NCI-H1092 (cell line): ENCODE data around the gene SERF2.
"Not testable (repeated sequence)": the region's sequence is repeated elsewhere in the genome, so short reads cannot be mapped to it uniquely, and the experiment has no call there.

Experiments used
- DNase-seq: peaks from one replicate; lab custom pipeline; 2025; lab: John Stamatoyannopoulos, UW

SERF2 gene

DNA sequence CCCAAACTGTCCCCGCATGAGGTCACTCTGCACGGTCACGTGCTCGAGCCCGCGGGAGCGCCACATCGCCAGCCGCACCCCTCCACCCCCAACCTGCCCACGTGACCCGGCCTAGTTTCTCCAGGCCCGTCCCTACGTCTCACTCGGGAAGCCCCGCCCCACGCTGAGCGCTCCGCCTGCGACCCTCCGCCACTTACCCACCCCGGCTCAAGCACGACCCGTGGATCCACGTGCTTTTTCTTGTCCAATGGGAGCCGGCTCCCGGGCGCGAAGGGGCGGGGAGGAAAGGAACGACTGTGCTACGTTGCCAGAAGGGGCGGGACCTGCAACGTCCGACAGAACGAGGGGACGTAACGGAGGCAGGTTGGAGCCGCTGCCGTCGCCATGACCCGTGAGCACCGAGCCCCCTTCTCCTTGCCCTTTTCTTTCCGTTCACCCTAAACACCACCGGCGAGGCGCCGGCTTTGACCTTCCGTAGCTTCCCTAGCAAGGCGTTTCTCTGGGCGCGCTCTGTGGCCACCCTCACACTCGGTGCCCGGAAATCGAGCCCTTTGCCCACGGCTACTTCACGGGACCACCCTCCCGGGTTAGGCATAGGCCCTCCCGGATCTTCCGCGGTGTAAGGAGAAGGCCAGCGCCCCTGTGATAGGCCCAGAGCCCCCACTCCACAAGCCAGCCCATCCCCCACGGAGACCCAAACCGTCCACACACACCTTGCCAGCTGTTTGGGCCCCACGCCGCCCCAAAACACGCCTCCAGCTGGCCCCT is at the start of gene SERF2:
Gene SERF2, plus strand, starts transcription at position 328 of the 768 bp plus-strand sequence. Its CDS starts 57 bp downstream, at position 385.
- peak; percentile 97 for DNase-seq

DNA sequence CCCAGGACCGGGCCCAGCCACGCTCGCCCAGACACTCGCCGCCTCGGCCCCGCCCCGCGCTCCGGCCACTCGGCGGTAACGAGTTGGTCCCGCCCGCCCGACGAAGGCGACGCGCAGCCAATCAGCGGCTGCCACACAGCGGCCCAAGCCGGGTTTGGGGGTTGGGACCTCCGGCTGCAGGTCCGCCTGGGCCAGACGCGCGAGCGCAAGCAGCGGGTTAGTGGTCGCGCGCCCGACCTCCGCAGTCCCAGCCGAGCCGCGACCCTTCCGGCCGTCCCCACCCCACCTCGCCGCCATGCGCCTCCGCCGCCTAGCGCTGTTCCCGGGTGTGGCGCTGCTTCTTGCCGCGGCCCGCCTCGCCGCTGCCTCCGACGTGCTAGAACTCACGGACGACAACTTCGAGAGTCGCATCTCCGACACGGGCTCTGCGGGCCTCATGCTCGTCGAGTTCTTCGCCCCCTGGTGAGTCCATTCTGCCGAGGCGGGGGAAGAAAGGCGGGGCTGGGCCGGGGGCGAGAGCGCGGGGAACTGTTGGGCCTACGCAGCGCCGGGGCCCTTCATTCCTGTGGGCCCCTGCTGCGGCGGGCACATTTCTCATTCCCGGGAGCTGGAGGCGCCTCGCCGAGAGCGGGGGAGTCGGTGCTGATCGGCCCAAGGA is 45.7 kb upstream of the SERF2 start, which contains the start of gene PDIA3:
Gene PDIA3, plus strand, starts transcription at position 194 of the 658 bp plus-strand sequence. Its CDS starts 102 bp downstream, at position 296.
- DNase-seq = peak; percentile 65

DNA sequence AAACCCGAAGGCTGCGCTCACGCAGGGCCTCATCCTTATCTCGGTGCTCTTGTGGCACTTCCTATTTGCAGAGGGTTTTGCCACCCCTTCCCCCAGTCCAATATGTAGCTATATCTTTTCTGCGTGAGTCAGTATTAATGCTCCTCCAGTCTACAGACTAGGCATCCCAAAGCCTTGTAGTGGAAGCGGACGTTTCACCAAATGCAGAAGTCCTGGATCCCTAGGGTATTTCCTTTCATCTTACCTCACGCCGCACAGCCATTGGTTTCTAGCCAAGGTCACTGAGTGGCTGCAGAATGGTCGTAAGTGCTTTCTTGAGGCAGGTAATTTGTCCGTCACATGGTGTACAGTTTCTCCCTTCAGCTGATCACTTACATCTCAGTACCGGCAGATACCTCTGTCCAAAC is 45.2 kb upstream of the SERF2 start:
- DNase-seq = not testable (repeated sequence)

DNA sequence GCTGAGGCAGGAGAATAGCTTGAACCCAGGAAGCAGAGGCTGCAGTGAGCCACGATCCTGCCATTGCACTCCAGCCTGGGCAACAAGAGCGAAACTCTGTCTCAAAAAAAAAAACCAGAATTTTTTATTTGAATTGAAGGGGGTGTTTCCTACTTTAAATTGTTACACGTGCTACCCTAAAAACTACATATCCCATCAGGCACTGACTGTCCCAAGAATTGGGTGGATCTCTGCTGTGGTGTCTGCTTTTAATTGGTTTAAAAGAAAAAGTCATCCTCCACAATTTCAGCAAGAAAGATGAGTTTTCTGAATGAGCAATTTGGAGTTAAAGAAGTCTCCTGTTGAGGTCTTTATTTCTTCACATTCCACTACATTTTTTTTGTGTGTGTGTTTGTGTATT is 43.7 kb upstream of the SERF2 start:
- no peak for DNase-seq

DNA sequence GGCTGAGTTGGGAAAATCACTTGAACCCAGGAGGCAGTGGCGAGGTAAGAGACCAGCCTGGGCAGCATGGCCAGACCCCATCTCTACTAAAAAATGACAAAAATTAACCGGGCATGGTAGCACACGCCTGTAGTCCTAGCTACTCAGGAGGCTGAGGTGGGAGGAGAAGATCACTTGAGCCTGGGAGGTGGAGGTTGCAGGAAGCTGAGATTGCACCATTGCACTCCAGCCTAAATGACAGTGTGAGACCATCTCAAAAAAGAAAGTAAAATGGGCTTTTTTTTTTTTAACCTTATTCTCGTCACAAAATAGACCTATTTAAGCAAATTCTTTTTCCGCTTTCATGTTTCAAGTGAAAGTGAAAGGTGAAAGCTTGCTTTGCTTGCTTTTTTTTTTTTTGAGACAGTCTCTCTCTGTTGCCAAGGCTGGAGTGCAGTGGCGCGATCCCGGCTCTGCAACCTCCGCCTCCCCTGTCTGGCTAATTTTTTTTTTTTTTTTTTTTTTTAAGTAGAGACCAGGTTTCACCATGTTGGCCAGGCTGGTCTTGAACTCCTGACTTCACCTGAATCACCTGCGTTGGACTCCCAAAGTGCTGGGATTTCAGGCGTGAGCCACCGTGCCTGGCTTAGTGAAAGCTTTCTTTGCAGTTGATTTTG is 42.3 kb upstream of the SERF2 start:
- DNase-seq = no peak

DNA sequence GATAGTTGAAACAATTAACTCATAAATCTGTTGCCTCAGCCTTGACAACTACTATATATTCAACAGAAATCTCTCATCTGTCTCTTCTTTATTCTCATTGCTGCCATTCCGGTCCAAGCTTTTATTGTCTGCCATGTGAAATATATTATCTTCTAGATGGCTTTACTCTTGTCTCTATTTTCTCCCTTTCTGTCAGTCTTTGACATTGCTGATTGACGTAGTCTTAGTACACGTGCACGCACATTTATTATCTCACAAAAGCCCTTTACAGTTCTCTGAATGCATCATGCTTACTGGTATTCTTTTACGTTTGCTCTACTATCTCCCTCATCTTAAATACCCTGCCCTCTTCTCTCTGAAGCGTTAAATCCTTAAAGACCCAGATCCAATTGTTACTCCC is 40.2 kb upstream of the SERF2 start:
- no peak for DNase-seq

DNA sequence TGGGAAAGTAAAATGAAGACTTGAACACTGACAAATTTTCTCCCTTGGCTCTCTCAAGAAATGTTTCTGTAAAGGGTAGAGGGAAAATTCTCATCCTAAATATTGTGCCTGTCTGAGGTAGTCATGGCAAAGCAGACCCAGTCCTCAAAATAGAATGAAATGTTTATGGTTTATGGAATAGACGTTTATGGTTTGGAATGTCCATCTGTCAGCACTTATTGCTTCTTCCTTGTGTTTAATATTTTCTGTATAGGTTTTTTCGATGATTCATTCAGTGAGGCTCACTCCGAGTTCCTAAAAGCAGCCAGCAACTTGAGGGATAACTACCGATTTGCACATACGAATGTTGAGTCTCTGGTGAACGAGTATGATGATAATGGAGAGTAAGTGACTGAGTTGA is 29.3 kb upstream of the SERF2 start:
- no peak for DNase-seq

DNA sequence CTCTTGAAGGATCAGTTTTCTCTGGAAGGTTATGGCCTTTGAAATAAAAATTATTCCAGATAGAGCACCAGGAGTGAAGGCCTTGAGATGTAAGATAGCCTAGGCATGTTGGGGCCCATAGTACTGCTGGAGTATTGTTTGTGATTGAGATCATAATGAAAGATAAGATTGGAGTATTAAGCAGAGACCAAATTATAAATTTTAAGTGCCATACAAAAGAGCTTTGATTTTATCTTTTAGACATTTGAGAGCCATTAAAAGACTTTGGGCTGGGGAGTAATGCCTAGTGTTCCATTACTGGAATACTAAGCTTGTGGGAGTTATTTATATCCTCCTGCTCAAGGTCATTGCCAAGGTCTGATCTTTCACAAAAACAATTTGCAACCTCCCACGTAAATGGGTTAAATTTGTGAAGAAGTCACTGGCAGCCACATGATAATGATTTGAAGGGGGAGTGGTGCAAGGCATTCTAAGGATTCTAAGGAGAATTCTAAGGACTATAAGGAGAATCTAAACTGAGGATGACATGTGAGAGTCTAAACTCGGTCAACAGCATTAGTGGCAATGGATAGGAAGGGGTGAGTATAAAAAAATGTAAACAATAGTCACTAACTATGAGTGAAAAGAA is 28.2 kb upstream of the SERF2 start:
- DNase-seq = no peak

DNA sequence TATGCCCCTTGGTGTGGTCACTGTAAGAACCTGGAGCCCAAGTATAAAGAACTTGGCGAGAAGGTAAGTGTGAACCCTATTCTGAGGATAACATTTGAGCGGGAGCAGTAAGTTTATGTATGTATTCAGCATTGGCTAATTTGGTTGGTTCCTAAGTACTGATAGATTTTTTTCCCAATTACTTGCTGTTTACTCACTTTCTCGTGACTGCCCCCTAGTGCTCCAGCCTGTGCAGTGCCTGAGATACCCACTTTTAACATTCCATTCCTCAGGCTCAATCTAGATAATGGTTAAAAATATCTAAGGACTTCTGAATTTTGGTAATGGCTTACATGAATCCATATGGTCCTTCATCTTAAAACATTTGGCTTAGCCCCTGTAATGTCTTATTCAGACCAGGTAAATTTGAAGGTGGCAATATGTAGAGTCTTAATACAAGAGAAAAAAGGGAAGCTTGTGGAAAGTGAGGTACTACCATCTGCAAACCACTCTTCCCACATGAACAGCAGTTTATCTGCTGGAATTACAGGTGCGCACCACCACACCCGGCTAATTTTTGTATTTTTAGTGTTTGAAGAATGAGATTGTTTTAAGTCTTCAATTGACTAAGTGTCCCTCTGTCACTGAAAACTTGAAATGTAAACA is 22.4 kb upstream of the SERF2 start:
- DNase-seq = no peak

DNA sequence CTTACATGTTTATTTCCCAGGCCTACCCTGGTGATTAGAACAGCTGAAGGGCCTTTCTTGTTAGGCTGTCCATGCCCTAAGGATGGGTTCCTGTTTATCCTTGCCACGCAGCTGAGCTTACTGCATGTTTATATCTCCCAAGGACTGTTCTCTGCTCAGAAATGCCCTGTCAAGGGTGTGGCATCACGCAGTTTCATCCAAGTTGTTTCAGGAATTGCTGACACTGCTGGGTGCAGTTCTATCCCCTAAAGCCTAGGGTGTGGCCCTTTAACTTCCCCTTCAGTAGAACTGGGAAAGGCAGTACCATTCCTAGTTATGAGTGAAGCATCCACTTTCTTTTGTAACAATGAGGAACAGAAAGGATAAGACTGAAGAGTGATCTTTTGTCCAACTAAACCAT is 20.3 kb upstream of the SERF2 start:
- no peak for DNase-seq

DNA sequence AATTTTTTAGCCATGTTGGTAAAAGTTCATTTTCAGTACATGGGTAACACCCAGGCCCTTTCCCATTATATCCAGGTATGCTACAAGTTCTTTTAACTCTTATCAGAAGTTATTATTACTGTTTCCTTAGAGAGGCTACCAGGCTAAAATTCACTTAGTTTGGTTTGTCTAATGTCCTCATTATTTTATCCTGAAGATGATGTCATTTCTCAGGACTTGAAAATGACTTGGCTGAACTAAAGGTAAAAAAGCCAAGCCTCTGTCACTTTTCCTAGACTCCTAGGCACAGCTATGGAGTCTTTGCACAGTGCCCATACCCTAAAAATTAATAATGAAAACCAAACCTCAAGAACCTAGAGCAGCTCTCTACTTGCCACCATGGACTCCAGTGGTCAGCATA is 19.5 kb upstream of the SERF2 start:
- no peak for DNase-seq

DNA sequence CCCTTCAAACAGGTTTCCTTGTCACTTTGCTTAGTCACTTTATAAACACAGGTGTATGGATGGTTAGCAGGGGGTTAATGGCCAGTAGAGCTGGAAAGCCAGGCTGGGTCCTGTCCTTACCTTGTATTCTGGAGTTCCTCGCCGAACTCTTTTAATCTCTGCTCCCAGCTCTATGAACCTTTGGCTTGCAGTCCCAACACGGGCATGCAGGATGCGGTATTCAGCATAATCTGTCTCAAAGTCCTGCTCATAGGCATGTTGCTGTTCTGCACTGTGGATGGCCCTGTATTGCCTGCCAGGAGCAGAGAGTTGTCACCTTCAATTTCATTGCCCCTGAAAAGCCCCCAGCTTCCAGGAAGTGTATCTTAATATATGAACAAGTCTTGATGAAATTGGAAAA is 18.1 kb upstream of the SERF2 start:
- no peak for DNase-seq

DNA sequence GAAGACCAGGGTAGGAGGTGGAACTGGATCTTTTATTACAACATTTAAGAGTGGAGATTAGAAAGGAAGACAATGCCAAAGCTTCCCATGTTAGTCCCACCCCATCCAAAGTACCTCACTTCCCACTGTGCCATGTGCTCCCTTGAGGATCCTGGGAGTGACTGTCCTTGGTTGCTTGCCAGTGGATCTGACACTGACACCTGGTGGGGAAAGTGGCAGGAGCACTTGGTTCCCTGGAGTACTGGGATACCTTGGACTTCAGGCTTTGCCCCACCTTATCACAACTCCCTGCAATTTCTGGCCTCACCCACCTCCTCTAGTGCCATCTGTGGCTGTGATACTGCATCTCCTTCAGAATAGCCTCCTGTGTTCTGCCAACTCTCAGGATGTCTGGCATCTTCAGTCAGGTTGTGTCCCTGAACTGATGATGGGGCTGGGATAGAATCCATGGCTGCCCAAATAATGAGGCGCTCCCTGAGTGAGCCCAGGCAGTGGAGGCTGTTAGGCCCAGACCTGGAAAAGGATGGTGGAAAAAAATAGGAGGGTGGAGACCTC is 16.6 kb upstream of the SERF2 start:
- DNase-seq = peak; percentile 20

DNA sequence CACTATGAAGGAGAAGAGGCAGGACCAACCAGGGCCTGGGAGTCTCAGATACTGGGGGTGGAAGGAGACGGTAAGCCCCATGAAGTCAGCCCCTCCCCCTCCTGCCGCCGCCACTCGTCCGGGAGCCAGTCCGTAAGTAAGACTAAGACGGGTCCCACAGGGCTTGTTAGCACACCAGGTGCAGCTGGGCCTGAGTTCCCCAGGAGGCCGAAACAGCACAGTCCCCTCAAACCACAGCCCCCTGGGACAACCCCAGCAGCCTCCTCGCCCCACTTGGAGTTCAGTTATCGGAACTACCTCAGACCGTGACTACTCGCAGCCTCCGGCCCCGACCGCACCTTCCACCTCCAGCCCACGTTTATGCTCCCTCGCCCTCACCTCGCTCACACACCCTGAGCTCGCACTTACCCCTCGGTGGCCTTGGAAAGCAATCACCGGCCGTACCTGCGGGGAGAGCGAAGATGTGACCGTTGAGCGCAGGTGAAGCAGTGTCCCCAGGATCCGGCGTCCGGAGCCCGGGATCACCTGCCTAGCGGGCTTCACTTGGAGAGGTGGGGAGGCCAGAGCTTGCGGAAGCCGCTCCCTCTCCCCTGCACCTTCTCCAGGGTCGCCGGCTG is 15.9 kb upstream of the SERF2 start:
- no peak for DNase-seq

DNA sequence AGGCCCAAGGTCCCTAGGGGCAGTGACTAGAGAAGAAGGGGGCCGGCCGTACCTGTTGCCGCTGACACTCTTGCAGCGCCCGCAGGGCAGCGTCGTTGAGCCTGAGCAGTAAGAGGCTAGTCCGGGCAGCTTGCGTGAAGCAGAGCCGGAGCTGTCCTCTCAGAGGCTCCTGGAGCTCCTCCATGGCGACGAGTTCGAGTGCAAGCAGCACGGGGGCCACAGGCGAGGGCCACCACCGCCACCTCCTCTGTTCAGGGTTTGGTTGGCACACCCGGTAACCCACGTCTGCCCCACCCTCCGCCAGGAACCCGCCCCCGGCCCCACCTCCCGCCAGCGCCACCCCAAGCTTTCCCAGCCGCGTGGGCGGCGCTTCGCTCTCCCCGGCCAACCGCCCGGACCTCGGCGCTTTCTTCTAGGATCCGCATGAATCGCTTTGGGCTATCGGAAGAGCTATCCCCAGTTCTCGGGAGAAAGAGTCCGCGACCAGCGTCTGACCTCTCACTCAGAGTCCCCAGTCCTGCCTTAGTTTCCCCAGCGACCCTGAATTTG is 15.3 kb upstream of the SERF2 start, which contains the start of gene ELL3:
Gene ELL3, minus strand, starts transcription at position 249 of the 549 bp plus-strand sequence. Its CDS starts 65 bp downstream, at position 184.
- peak; percentile 64 for DNase-seq

DNA sequence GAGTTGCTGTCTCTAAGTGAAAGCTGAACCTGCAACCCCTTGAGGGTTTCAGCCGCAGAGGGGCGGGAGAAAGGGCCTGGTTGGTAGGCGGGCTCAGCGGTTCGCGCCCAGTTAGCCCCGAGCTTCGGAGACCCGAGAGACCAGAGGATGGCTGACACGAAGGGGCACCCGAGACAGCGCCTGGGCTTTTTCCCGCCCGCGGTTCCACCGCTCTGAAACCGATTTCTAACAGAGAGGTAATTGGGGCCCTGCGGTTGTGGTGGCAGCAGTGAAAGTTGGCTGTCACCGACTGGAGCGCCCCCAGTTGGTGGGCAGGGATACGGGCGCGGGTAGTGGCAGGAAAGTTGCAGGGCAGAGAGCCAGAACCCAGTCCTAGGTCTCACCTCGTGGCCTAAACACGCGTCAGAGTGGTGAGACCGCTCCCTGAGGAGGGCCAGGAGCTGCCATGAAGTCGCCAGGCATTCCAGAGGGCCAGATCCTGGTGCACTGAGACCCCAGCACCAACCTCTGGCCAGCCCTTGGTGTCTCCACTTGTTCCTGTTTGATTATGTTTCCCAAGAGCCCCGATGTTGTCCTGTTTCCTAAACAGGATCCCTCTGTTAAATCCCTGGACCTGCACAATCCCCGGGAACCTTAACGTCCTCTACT is 14.7 kb upstream of the SERF2 start:
- peak; percentile 64 for DNase-seq

DNA sequence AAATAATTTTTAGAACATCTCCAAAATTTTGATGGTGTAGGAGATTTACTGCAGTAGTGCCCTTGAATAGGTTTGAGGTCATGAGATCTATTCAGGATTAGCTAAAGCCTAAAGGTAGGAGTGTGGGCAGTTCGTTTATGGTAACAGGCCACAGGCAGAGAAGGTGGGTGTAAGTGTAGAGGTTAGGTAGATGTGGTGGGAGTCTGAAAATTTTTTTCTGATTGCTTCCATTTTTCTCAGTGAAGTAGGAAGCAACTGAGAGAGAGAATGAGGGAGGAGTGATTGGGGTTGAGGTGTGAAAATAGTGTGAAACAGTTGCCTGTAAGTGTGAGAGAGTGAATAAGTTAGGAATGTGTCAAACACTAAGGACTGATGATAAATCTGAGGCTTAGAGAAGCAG is 13.1 kb upstream of the SERF2 start:
- no peak for DNase-seq

DNA sequence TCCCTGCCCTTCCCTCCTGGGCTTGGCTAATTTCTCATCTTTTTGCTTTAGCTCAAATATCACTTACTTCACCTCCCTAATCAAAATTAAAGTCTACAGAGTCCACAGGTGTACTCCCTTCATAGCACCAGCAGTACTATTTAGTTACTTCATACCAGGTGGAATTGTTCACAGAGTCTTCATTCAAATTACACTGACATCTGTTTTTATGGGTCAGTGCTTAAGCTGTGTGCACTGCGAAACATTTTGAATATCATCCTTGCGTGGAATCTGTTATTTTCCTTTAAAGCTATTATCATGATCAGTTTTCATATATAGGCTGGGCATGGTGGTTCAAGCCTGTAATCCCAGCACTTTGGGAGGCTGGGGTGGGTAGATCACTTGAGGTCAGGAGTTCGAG is 2.7 kb upstream of the SERF2 start:
- no peak for DNase-seq

DNA sequence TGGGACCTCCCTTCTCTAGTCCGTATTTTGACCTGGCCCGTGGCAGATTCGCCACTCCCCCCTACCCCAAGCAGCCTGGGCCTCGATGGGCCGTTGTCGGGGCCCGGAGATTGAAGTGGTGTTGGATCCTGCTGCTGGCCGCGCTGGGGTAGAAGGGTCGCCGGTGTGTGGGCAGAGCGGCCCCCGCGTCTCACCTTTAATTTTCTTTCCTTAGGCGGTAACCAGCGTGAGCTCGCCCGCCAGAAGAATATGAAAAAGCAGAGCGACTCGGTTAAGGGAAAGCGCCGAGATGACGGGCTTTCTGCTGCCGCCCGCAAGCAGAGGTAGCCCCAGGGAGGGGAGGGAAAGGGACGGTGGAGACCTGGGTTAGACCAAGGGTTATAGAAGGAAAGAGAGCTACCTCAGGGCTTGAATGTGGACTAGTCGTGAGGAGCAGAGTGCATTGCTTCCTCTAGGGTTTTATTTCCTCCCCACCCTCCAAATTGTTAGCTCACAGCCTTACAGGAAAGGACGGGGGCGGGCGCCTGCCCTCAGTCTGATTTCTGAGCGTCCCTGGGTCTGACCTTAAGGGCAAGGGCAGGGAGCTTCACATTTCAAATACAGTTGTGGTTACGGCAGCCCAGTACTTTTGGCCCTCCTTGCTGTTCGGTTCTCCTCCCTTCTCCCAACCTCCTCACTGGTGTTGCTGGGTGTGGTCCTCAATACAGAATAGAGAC is 799 bp downstream of the SERF2 start:
- DNase-seq = no peak

DNA sequence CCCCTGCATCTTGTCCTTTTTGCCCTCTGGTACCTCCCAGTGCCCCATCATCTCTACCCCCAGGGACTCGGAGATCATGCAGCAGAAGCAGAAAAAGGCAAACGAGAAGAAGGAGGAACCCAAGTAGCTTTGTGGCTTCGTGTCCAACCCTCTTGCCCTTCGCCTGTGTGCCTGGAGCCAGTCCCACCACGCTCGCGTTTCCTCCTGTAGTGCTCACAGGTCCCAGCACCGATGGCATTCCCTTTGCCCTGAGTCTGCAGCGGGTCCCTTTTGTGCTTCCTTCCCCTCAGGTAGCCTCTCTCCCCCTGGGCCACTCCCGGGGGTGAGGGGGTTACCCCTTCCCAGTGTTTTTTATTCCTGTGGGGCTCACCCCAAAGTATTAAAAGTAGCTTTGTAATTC is 1.5 kb downstream of the SERF2 start:
- no peak for DNase-seq
